Spleen (tissue), 11 donors: Measurements from ENCODE around the gene SCRN1. TPM values are rescaled to one million over a fixed set of nuclear protein-coding genes. Genes with fewer than 3 reads are reported as not detected.

Source experiments
- DNase-seq: peaks from one replicate; pipeline ENCODE4 v3.0.0-alpha.2; 2020
- H3K27ac ChIP-seq, 8 donors: fragments of 200-600 bp; sonication (generic) in 7 of 8; 1 replicate in 4 of 8; 2 replicates in 4 of 8; pipeline versions ENCODE4 v1.5.0 to v1.8.0; 2016 to 2021; ENCODE audit warnings: inconsistent platforms in 4 of 8, mild to moderate bottlenecking in 4 of 8, moderate library complexity in 1 of 8
- H3K27me3 ChIP-seq, 7 donors: fragments of 200-600 bp; sonication (generic) in 6 of 7; replicated peaks in 1 of 7; 1 replicate in 4 of 7; 2 replicates in 3 of 7; pipeline versions ENCODE4 v1.5.0 to v1.8.0; 2016 to 2021; ENCODE audit warnings: inconsistent platforms in 3 of 7, mild to moderate bottlenecking in 1 of 7
- H3K36me3 ChIP-seq, 6 donors: fragments of 200-600 bp; sonication (generic) in 5 of 6; 1 replicate in 4 of 6; 2 replicates in 2 of 6; pipeline versions ENCODE4 v1.5.0 to v1.8.0; 2016 to 2021; ENCODE audit warnings: inconsistent platforms in 2 of 6
- H3K4me1 ChIP-seq, 6 donors: fragments of 200-600 bp; sonication (generic) in 5 of 6; 1 replicate in 3 of 6; 2 replicates in 3 of 6; pipeline versions ENCODE4 v1.5.0 to v1.8.0; 2016 to 2021; ENCODE audit warnings: inconsistent platforms in 3 of 6
- H3K4me3 ChIP-seq, 8 donors: fragments of 200-600 bp; sonication (generic) in 7 of 8; 1 replicate in 4 of 8; 2 replicates in 4 of 8; pipeline versions ENCODE4 v1.5.0 to v1.8.0; 2016 to 2021; ENCODE audit warnings: inconsistent platforms in 4 of 8, mild to moderate bottlenecking in 4 of 8, moderate library complexity in 2 of 8
- H3K9me3 ChIP-seq, 8 donors: fragments of 200-600 bp; sonication (generic) in 7 of 8; 1 replicate in 4 of 8; 2 replicates in 4 of 8; pipeline versions ENCODE4 v1.5.0 to v1.8.0; 2016 to 2021; ENCODE audit warnings: inconsistent platforms in 4 of 8
- POLR2A ChIP-seq, 3 donors: fragments of 450-650 bp; IDR thresholded peaks; one replicate each; pipeline ENCODE4 v1.5.1; 2017; ENCODE audit warnings: antibody characterized with exemption in 3 of 3, mild to moderate bottlenecking in 1 of 3
- POLR2AphosphoS5 ChIP-seq, 3 donors: sonication (generic); formaldehyde crosslinking; IDR thresholded peaks; one replicate each; pipeline ENCODE4 v1.5.1; 2017; ENCODE audit warnings: antibody characterized with exemption in 3 of 3
- WGBS, 5 donors: extraction: QIAGEN DNeasy Blood & Tissue Kit in 3 of 5; methylation state at CpG; one replicate each; pipeline versions ENCODE4 v1.1.5 to v1.1.7; 2013 to 2018; 5-methylcytosine and 5-hydroxymethylcytosine counted together
- intact Hi-C: fragments of 100-400 bp; cut with DNase I; formaldehyde crosslinking; loops from one replicate; pipeline ENCODE4 v1.15.0; 2023; ENCODE audit warnings: low total_unique reads
- polyA plus RNA-seq, 3 donors: library from polyadenylated mRNA; stranded (reverse); fragments of 200-250 nt; gene quantifications; one replicate each; pipeline ENCODE4 v1.2.1, GENCODE V29; 2013
- total RNA-seq, 7 donors: library from RNA; depleted of rRNA in 3 of 7; stranded (reverse); fragments of >200 nt in 3 of 7; fragmentation: NEBNext Ultra II Directional in 4 of 7; extraction: Animal tissue kit (Norgen Biotek cat#: 25700) in 4 of 7; gene quantifications; one replicate each; pipeline versions ENCODE4 v1.1.0 to v1.2.1, GENCODE V29; 2016 to 2021
- TF ChIP-seq, protein P1 (sequence below), 11 experiments: fragments of 200-600 bp in 7 of 11; fragments of 450-650 bp in 4 of 11; sonication (generic) in 4 of 11; IDR thresholded peaks in 8 of 11; conservative IDR thresholded peaks in 3 of 11; 1 replicate in 7 of 11; 2 replicates in 4 of 11; pipeline versions ENCODE4 v1.4.0 to v1.8.0; 2016 to 2021; ENCODE audit warnings: antibody characterized with exemption in 11 of 11, inconsistent platforms in 4 of 11, mild to moderate bottlenecking in 1 of 11
- donor health status: healthy with polysubstance abuse.
- donor health status: DM: no; HTN: no; CAD: no; lungs with moderate emphysema.
- donor health status: DM: no; HTN: no; CAD: no.
- donor health status: Bipolar disorder and iron deficiency.
- donor health status: healthy.
- donor health status: DM: no; HTN: no; CAD: no.
- donor health status: DM: yes; HTN: yes; CAD: no.

Gene SCRN1
- total and polyA plus RNA-seq, 10 donors, result 5.4 to 27.8 (median 16.4) TPM

- intact Hi-C loops, result no loop called here
- H3K4me3 ChIP-seq, result peak overlapping the region in 4 of 8 donors; percentile 70 to 89 (median 82)
- peak; percentile 58 for DNase-seq
Observed at GRCh38 chr7:29987811-29988317, 1.7 kb downstream of the SCRN1 start.

DNA sequence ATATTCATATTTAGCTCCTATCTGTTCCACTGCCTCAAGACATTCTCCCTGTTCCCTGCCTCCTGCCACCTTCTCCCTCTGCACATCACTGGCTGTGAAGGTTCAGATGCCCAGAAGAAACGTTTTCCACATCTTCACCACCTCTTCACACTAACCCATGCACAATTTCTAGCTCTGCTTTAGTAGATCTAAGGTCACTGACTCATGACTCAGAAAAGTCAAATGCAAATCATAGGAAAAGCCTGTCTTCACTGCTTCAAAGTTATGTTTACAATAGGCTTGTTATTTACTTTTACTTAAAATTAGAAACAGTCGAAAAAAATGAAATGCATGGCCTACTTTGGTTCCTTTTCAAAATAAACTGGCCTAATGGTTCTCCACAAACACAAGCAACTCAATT lies 2.5 kb downstream of the SCRN1 start:
- peaks cover 0 to 60% (median 25%) of the 10 kb centered on the region in 6 donors for H3K4me1 ChIP-seq
- intact Hi-C loops, result no loop called here
- no peak for DNase-seq

More at GRCh38 chr7:29987811-29988317, 1.7 kb downstream of the SCRN1 start:
- Histone ChIP-seq H3K4me1 (peaks cover 0 to 60% (median 25%) of the 10 kb centered on the region in 6 donors), H3K27me3 (peaks cover 0 to 38% (median 17%) of the 10 kb centered on the region in 7 donors), H3K36me3 (no peaks in the 10 kb centered on the region), H3K9me3 (peaks cover 1 to 11% (median 7%) of the 10 kb centered on the region in 8 donors), H3K27ac (peak overlapping the region; percentile 17 to 88 (median 84))
- TF ChIP-seq POLR2A (IDR thresholded peaks at IDR 0.05), result no peak
- TF ChIP-seq, protein P1, sequence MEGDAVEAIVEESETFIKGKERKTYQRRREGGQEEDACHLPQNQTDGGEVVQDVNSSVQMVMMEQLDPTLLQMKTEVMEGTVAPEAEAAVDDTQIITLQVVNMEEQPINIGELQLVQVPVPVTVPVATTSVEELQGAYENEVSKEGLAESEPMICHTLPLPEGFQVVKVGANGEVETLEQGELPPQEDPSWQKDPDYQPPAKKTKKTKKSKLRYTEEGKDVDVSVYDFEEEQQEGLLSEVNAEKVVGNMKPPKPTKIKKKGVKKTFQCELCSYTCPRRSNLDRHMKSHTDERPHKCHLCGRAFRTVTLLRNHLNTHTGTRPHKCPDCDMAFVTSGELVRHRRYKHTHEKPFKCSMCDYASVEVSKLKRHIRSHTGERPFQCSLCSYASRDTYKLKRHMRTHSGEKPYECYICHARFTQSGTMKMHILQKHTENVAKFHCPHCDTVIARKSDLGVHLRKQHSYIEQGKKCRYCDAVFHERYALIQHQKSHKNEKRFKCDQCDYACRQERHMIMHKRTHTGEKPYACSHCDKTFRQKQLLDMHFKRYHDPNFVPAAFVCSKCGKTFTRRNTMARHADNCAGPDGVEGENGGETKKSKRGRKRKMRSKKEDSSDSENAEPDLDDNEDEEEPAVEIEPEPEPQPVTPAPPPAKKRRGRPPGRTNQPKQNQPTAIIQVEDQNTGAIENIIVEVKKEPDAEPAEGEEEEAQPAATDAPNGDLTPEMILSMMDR (IDR thresholded peaks at IDR 0.05 in 8 of 11, conservative IDR thresholded peaks at IDR 0.05 in 3 of 11), result no peak
- TF ChIP-seq POLR2AphosphoS5 (IDR thresholded peaks at IDR 0.05), result no peak
- WGBS, 5 donors, result 46 to 63% (median 55%) methylated on average over 8 of the region's 8 CpGs

DNA sequence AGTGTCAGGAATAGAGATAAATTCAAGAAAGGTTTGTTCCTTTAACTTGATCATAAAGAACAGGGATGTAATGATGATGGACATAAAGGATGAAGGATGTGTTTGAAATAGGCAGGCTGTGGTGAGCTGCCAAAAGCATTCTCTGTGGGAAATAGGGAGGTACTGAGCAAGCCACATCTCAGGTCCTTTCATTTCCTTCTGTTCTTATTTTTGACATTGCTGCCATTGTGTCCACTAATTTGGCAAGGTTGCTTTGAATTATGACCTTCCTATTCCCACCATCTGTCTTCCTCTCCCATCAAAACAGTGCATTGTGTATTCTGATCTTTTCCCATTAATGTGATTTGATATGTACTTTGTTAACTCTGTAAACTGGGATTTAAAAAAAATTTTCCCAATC lies 9.4 kb downstream of the SCRN1 start:
- H3K27ac ChIP-seq, result no peak overlapping the region
- intact Hi-C loops, result no loop called here
- no peak overlapping the region for H3K4me3 ChIP-seq
- TF ChIP-seq POLR2AphosphoS5 (IDR thresholded peaks at IDR 0.05) (no peak), POLR2A (IDR thresholded peaks at IDR 0.05) (no peak)
- TF ChIP-seq, protein P1 (IDR thresholded peaks at IDR 0.05 in 8 of 11, conservative IDR thresholded peaks at IDR 0.05 in 3 of 11), result no peak
- no peak for DNase-seq
- H3K4me1 ChIP-seq, result peaks cover 0 to 17% (median 5%) of the 10 kb centered on the region in 6 donors
- H3K9me3 ChIP-seq, result no peaks in the 10 kb centered on the region
- H3K36me3 ChIP-seq, result no peaks in the 10 kb centered on the region
- H3K27me3 ChIP-seq, result no peaks in the 10 kb centered on the region

More for the DNA sequence above, 2.5 kb downstream of the SCRN1 start:
- Histone ChIP-seq H3K27me3 (peaks cover 0 to 38% (median 17%) of the 10 kb centered on the region in 7 donors), H3K9me3 (peaks cover 0 to 3% (median under 1%) of the 10 kb centered on the region in 8 donors), H3K36me3 (no peaks in the 10 kb centered on the region), H3K4me3 (no peak overlapping the region), H3K27ac (peak overlapping the region in 6 of 8 donors; percentile 17 to 88 (median 85))
- TF ChIP-seq, protein P1 (IDR thresholded peaks at IDR 0.05 in 8 of 11, conservative IDR thresholded peaks at IDR 0.05 in 3 of 11), result no peak
- TF ChIP-seq POLR2AphosphoS5 (IDR thresholded peaks at IDR 0.05), result no peak
- TF ChIP-seq POLR2A (IDR thresholded peaks at IDR 0.05), result no peak
- 51 to 67% (median 60%) methylated on average over 2 of the region's 2 CpGs for WGBS, 5 donors

GRCh38 chr7:29977886-29978651 lies 11.5 kb downstream of the SCRN1 start:
- no peaks in the 10 kb centered on the region for H3K27me3 ChIP-seq
- WGBS, 5 donors, result 82 to 91% (median 85%) methylated on average over 8 of the region's 8 CpGs
- H3K9me3 ChIP-seq, result no peaks in the 10 kb centered on the region
- H3K27ac ChIP-seq, result no peak overlapping the region
- no peak overlapping the region for H3K4me3 ChIP-seq
- intact Hi-C loops, result no loop called here
- DNase-seq, result no peak
- TF ChIP-seq POLR2A (IDR thresholded peaks at IDR 0.05) (no peak), POLR2AphosphoS5 (IDR thresholded peaks at IDR 0.05) (no peak)
- TF ChIP-seq, protein P1 (IDR thresholded peaks at IDR 0.05 in 8 of 11, conservative IDR thresholded peaks at IDR 0.05 in 3 of 11), result no peak
- H3K36me3 ChIP-seq, result no peaks in the 10 kb centered on the region
- H3K4me1 ChIP-seq, result peaks cover 0 to 9% (median 4%) of the 10 kb centered on the region in 6 donors
